ENCODE results near the gene BBOX1.

BBOX1 gene

GRCh38 chr11:27025957-27026733 is 14.5 kb upstream of the BBOX1 start:
- no peak for DNase-seq

GRCh38 chr11:27028561-27028965 is 12.1 kb upstream of the BBOX1 start:
- DNase-seq = no peak

GRCh38 chr11:27029966-27030365 is 10.6 kb upstream of the BBOX1 start:
- DNase-seq = no peak

- no peak for DNase-seq
Measured at GRCh38 chr11:27031754-27032153, 8.9 kb upstream of the BBOX1 start.

GRCh38 chr11:27039873-27040272 is 742 bp upstream of the BBOX1 start:
- DNase-seq = no peak

- DNase-seq = no peak
Measured at GRCh38 chr11:27041141-27041899, 705 bp downstream of the BBOX1 start.

GRCh38 chr11:27046956-27047355 is 6.3 kb downstream of the BBOX1 start:
- DNase-seq = no peak

- DNase-seq = no peak
Measured at GRCh38 chr11:27052668-27053067, 12.1 kb downstream of the BBOX1 start.

GRCh38 chr11:27055065-27055682 is 14.6 kb downstream of the BBOX1 start:
- DNase-seq = no peak

- DNase-seq = no peak
Measured at GRCh38 chr11:27057091-27057780, 16.6 kb downstream of the BBOX1 start.

- DNase-seq = no peak
Measured at GRCh38 chr11:27058456-27058855, 17.8 kb downstream of the BBOX1 start.

GRCh38 chr11:27059431-27059830 is 18.8 kb downstream of the BBOX1 start:
- DNase-seq = no peak

- no peak for DNase-seq
Measured at GRCh38 chr11:27060816-27061460, 20.3 kb downstream of the BBOX1 start.

- DNase-seq = no peak
Measured at GRCh38 chr11:27061461-27061821, 20.8 kb downstream of the BBOX1 start.

- DNase-seq = no peak
Measured at GRCh38 chr11:27064086-27064485, 23.5 kb downstream of the BBOX1 start.

- DNase-seq = no peak
Measured at GRCh38 chr11:27075192-27075591, 34.6 kb downstream of the BBOX1 start.

- DNase-seq = no peak
Measured at GRCh38 chr11:27075655-27076054, 35.0 kb downstream of the BBOX1 start.

- no peak for DNase-seq
Measured at GRCh38 chr11:27076121-27076589, 35.5 kb downstream of the BBOX1 start.

GRCh38 chr11:27081056-27081455 is 40.4 kb downstream of the BBOX1 start:
- DNase-seq = no peak

- no peak for DNase-seq
Measured at GRCh38 chr11:27083241-27083640, 42.6 kb downstream of the BBOX1 start.

- DNase-seq = no peak
Measured at GRCh38 chr11:27083782-27084181, 43.2 kb downstream of the BBOX1 start.

GRCh38 chr11:27084518-27084917 is 43.9 kb downstream of the BBOX1 start:
- DNase-seq = no peak

- DNase-seq = no peak
Measured at GRCh38 chr11:27085111-27085510, 44.5 kb downstream of the BBOX1 start.

All from activated CD4-positive, alpha-beta T cell treated with anti-CD3 and anti-CD28 coated beads, Interleukin-2, amount 50 U/mL, for 4 hours (primary cell).